ENCODE data around the gene CADPS2.

DNA sequence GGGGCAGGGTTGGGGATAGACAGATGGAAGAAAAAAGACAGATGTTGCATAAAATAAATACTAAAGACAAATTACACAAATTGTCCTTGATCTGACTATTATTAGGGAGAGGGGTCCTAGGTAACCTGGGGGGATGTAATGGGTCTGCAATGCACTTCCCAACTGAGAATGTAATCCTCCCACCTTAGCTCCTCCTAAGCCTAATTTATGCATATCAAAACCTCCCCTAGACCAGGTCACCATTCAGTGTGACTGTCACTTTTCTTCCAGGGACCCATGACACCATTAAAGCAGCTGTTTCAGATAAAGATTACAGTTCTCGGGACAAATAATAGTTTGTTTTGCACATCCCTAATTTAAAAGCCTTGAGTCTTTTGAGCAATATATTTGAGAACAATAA, 447.8 kb downstream of the CADPS2 start:
- TF ChIP-seq, protein P1, sequence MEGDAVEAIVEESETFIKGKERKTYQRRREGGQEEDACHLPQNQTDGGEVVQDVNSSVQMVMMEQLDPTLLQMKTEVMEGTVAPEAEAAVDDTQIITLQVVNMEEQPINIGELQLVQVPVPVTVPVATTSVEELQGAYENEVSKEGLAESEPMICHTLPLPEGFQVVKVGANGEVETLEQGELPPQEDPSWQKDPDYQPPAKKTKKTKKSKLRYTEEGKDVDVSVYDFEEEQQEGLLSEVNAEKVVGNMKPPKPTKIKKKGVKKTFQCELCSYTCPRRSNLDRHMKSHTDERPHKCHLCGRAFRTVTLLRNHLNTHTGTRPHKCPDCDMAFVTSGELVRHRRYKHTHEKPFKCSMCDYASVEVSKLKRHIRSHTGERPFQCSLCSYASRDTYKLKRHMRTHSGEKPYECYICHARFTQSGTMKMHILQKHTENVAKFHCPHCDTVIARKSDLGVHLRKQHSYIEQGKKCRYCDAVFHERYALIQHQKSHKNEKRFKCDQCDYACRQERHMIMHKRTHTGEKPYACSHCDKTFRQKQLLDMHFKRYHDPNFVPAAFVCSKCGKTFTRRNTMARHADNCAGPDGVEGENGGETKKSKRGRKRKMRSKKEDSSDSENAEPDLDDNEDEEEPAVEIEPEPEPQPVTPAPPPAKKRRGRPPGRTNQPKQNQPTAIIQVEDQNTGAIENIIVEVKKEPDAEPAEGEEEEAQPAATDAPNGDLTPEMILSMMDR (IDR thresholded peaks at IDR 0.05), result no peak
- no peak for TF ChIP-seq EZH2 (IDR thresholded peaks at IDR 0.05; ENCODE audit: borderline replicate concordance, insufficient read depth, low read depth, low read length, poor library complexity, severe bottlenecking)
